Measurements from ENCODE around the gene SPATA3. TPM values are rescaled to one million over a fixed set of nuclear protein-coding genes. Genes with fewer than 3 reads are reported as not detected.

Gene SPATA3
- polyA plus RNA-seq, 1 donor (not counting 4 experiments of a cell fraction or from before 2014, with no cell fraction given) = not detected

DNA sequence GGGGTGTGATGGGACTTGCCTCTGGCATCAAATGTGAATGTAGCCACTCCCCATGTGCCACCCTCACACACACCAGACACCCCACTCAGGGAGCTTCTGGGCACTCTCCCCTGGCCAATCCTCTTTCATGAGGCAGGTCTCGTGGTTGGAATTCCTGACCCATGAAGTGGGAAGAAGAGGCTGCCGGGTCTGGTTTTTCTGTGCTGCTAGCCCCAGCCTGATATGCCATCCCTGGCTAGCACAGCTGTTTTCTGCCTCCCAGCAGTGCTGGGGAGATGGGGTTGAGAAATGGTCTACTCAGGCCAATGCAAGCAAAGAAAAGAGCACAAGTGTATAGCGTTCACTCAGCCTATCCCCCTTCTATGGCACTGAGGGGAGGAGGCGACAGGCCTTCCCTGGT is 40.2 kb downstream of the SPATA3 start:
- H2AFZ ChIP-seq (ENCODE audit: control insufficient read depth, low read length) = no peak overlapping the region
- dilution Hi-C loops (cut with MboI; ENCODE audit: extremely low pct_ligation_motif_present, low sequenced_read_pairs) = no loop called here
- H3K79me2 ChIP-seq (ENCODE audit: control insufficient read depth, insufficient read depth, low read length) = no peaks in the 10 kb centered on the region
- H3K9me3 ChIP-seq (ENCODE audit: control insufficient read depth, low read depth, low read length) = no peaks in the 10 kb centered on the region
- no peaks in the 10 kb centered on the region for H3K4me1 ChIP-seq (ENCODE audit: control insufficient read depth, extremely low read depth, insufficient read depth, low read length)
- no peaks in the 10 kb centered on the region for H3K9me1 ChIP-seq (ENCODE audit: control insufficient read depth, extremely low read depth, insufficient read depth, low read length)
- H3K4me2 ChIP-seq (ENCODE audit: control insufficient read depth, extremely low read depth, insufficient read depth, low read depth, low read length) = no peak overlapping the region
- FAIRE-seq (no peak), DNase-seq (ENCODE audit: low read depth, low spot score) (no peak)
- H3K9ac ChIP-seq (ENCODE audit: control insufficient read depth, extremely low read depth, insufficient read depth, low read length) = no peak overlapping the region
- H4K20me1 ChIP-seq (ENCODE audit: control insufficient read depth, extremely low read depth, insufficient read depth, low read length) = no peaks in the 10 kb centered on the region
- no peak overlapping the region for H3K4me3 ChIP-seq (ENCODE audit: control insufficient read depth in 2 of 3, extremely low read depth in 1 of 3, insufficient read depth in 2 of 3, low read depth in 1 of 3, low read length in 3 of 3)
- TF ChIP-seq EZH2 (IDR thresholded peaks at IDR 0.05; ENCODE audit: low read length) (peak; percentile 6), CTCF (optimal IDR thresholded peaks at IDR 0.05 in 1 of 3, IDR thresholded peaks at IDR 0.05 in 1 of 3, conservative IDR thresholded peaks at IDR 0.05 in 1 of 3; ENCODE audit: extremely low read depth in 1 of 3, insufficient read depth in 2 of 3, low read length in 3 of 3) (no peak)
- no peak overlapping the region for H3K27ac ChIP-seq (ENCODE audit: control insufficient read depth, insufficient read depth, low read length)
- H3K27me3 ChIP-seq (ENCODE audit: control insufficient read depth, extremely low read depth, insufficient read depth, low read length) = peaks cover 42% of the 10 kb centered on the region
- no peaks in the 10 kb centered on the region for H3K36me3 ChIP-seq (ENCODE audit: control insufficient read depth in 2 of 2, extremely low read depth in 1 of 2, insufficient read depth in 2 of 2, low read length in 2 of 2)

- Histone ChIP-seq H3K4me1 (ENCODE audit: control insufficient read depth, extremely low read depth, insufficient read depth, low read length) (no peaks in the 10 kb centered on the region), H3K79me2 (ENCODE audit: control insufficient read depth, insufficient read depth, low read length) (no peaks in the 10 kb centered on the region), H3K36me3 (ENCODE audit: control insufficient read depth in 2 of 2, extremely low read depth in 1 of 2, insufficient read depth in 2 of 2, low read length in 2 of 2) (no peaks in the 10 kb centered on the region), H3K4me3 (ENCODE audit: control insufficient read depth in 2 of 3, extremely low read depth in 1 of 3, insufficient read depth in 2 of 3, low read depth in 1 of 3, low read length in 3 of 3) (no peak overlapping the region), H3K9me1 (ENCODE audit: control insufficient read depth, extremely low read depth, insufficient read depth, low read length) (no peaks in the 10 kb centered on the region), H2AFZ (ENCODE audit: control insufficient read depth, low read length) (no peak overlapping the region), H3K9ac (ENCODE audit: control insufficient read depth, extremely low read depth, insufficient read depth, low read length) (no peak overlapping the region), H3K27ac (ENCODE audit: control insufficient read depth, insufficient read depth, low read length) (no peak overlapping the region), H3K4me2 (ENCODE audit: control insufficient read depth, extremely low read depth, insufficient read depth, low read depth, low read length) (no peak overlapping the region), H4K20me1 (ENCODE audit: control insufficient read depth, extremely low read depth, insufficient read depth, low read length) (no peaks in the 10 kb centered on the region), H3K27me3 (ENCODE audit: control insufficient read depth, extremely low read depth, insufficient read depth, low read length) (peaks cover 48% of the 10 kb centered on the region), H3K9me3 (ENCODE audit: control insufficient read depth, low read depth, low read length) (no peaks in the 10 kb centered on the region)
- DNase-seq (ENCODE audit: low read depth, low spot score) (no peak), FAIRE-seq (no peak)
- TF ChIP-seq EZH2 (IDR thresholded peaks at IDR 0.05; ENCODE audit: low read length) (peak; percentile 80), CTCF (optimal IDR thresholded peaks at IDR 0.05 in 1 of 3, IDR thresholded peaks at IDR 0.05 in 1 of 3, conservative IDR thresholded peaks at IDR 0.05 in 1 of 3; ENCODE audit: extremely low read depth in 1 of 3, insufficient read depth in 2 of 3, low read length in 3 of 3) (no peak)
- dilution Hi-C loops (cut with MboI; ENCODE audit: extremely low pct_ligation_motif_present, low sequenced_read_pairs) = no loop called here
Observed at GRCh38 chr2:231036578-231037106, 40.7 kb downstream of the SPATA3 start.

Measured in keratinocyte (primary cell).